Heart left ventricle (tissue), 13 donors: Measurements from ENCODE around the gene SLC15A4.

Experiments used
- POLR2A ChIP-seq, 2 donors: fragments of 450-650 bp; IDR thresholded peaks; one replicate each; pipeline ENCODE4 v1.6.1; 2017; ENCODE audit warnings: antibody characterized with exemption in 2 of 2, mild to moderate bottlenecking in 2 of 2, moderate library complexity in 2 of 2
- TF ChIP-seq, protein P1 (sequence below), 12 donors: fragments of 200-600 bp; sonication (generic) in 4 of 12; IDR thresholded peaks; one replicate each; pipeline versions ENCODE4 v1.5.0 to v1.8.0; 2018 to 2022; ENCODE audit warnings: antibody characterized with exemption in 12 of 12, mild to moderate bottlenecking in 5 of 12
- donor health status: ischemic (EF 13 %, LVEDD 7.1; RV severe dilation, severe dysfunction).
- donor health status: DM: no; HTN: yes; CAD: no.
- donor health status: DM: no; HTN: no; CAD: no.
- donor health status: ischemic (EF 25% LVEDD 6.9; RV normal size, moderate dysfunction).
- donor health status: ischemic (EF 25% LVEDD 5.7; RV mildly dilated, moderate dysfunction).
- donor health status: ischemic (EF 35%, LVEDD 5.7; RV mildly dilated, moderate dysfunction).
- donor health status: nonischemic (EF 11% LVEDD 7.7; RV severe dilation, severe dysfunction).
- donor health status: DM: yes; HTN: yes; CAD: no.
- donor health status: PGD.
- donor health status: ischemic (EF 29% LVEDD 5.4; RV normal size, mild dysfunction).
- donor health status: nonischemic (EF 23%, LVEDD 6.1; RV moderate dilation, normal function).

DNA sequence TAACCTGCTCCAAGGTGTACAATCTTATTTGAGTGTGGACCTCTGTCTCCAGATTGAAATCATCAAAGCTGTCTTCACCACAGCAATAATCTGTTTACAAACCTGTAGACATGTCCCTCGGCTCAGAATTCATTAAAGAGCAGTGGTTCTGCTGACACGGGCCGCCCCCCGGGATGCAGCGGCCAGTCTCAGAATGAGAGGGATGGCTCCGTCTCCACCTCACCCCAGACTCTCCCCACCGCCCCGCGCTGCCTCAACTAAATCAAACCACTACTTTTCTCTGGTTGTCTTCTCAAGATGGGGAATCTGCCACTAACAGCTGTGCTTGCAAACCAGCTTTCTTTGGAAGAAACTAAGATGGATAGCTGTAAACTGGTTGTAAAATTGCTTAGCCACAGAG is 56.2 kb downstream of the SLC15A4 start:
- TF ChIP-seq POLR2A (IDR thresholded peaks at IDR 0.05) = no peak
- TF ChIP-seq, protein P1, sequence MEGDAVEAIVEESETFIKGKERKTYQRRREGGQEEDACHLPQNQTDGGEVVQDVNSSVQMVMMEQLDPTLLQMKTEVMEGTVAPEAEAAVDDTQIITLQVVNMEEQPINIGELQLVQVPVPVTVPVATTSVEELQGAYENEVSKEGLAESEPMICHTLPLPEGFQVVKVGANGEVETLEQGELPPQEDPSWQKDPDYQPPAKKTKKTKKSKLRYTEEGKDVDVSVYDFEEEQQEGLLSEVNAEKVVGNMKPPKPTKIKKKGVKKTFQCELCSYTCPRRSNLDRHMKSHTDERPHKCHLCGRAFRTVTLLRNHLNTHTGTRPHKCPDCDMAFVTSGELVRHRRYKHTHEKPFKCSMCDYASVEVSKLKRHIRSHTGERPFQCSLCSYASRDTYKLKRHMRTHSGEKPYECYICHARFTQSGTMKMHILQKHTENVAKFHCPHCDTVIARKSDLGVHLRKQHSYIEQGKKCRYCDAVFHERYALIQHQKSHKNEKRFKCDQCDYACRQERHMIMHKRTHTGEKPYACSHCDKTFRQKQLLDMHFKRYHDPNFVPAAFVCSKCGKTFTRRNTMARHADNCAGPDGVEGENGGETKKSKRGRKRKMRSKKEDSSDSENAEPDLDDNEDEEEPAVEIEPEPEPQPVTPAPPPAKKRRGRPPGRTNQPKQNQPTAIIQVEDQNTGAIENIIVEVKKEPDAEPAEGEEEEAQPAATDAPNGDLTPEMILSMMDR (IDR thresholded peaks at IDR 0.05) = no peak
